ENCODE measurements around the gene EML5. TPM values are rescaled to one million over a fixed set of nuclear protein-coding genes. Genes with fewer than 3 reads are reported as not detected.

Gene EML5
- total RNA-seq, 3 donors from 2014 or later (not counting 1 experiment from before 2014, with no cell fraction given): 0.68 to 1.3 (median 1.0) TPM

DNA sequence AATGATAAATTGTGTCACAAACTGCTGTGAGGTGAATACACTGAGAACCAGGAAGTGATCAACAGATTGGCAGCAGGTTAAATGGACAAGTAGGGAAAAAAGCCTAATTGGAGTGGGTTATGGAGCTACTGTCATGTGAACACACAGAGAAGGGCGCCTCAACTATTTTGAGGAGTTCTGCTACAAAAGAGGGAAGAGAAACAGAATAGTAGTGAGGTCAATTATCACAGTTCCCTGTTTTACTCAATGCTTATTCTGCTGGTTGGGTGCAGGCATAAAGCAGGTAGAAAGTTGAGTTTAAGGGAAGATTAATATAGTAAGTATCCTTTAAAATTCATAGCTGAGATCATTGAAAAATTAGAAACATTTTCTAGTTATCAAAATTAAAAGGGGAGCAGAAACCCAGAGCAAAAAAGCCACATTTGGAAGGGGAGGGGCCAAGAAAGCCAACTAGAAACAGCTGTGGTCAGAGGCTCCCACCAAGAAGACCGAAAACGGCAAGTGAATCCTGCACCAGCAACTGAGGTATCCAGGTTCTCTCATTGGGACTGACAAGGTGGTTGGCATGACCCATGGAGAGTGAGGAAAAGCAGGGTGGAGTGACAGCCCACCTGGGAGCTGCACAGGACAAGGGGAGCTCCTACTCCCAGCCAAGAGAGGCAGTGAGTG lies 124.2 kb downstream of the EML5 start:
- Mint-ChIP-seq H3K9me3 (peaks cover 2 to 9% of the 10 kb centered on the region in 2 donors), H3K36me3 (no peaks in the 10 kb centered on the region), H3K27me3 (ENCODE audit: low read depth in 2 of 2) (peaks cover 0 to 7% of the 10 kb centered on the region in 2 donors), H3K4me3 (no peak overlapping the region), H3K27ac (no peak overlapping the region), H3K4me1 (no peaks in the 10 kb centered on the region)
- WGBS (ENCODE audit: insufficient coverage): 63% methylated on average over 3 of the region's 3 CpGs
- Histone ChIP-seq H3K36me3 (ENCODE audit: control insufficient read depth, insufficient read depth, low read length) (no peaks in the 10 kb centered on the region), H3K9me3 (ENCODE audit: control insufficient read depth, insufficient read depth, low read length) (no peaks in the 10 kb centered on the region), H3K4me3 (ENCODE audit: low read length) (no peak overlapping the region), H3K4me1 (ENCODE audit: control insufficient read depth, insufficient read depth, low read length) (peaks cover 3% of the 10 kb centered on the region), H3K27me3 (ENCODE audit: control insufficient read depth, insufficient read depth, low read length) (no peaks in the 10 kb centered on the region), H3K27ac (ENCODE audit: low read length) (no peak overlapping the region)
- intact Hi-C loops (cut with micrococcal nuclease): loop anchor here (5.0 kb wide), 2 partner anchors 199 to 1244 kb away; no protein-coding TSS in a partner anchor
- no peak for ATAC-seq
- TF ChIP-seq, protein P1, sequence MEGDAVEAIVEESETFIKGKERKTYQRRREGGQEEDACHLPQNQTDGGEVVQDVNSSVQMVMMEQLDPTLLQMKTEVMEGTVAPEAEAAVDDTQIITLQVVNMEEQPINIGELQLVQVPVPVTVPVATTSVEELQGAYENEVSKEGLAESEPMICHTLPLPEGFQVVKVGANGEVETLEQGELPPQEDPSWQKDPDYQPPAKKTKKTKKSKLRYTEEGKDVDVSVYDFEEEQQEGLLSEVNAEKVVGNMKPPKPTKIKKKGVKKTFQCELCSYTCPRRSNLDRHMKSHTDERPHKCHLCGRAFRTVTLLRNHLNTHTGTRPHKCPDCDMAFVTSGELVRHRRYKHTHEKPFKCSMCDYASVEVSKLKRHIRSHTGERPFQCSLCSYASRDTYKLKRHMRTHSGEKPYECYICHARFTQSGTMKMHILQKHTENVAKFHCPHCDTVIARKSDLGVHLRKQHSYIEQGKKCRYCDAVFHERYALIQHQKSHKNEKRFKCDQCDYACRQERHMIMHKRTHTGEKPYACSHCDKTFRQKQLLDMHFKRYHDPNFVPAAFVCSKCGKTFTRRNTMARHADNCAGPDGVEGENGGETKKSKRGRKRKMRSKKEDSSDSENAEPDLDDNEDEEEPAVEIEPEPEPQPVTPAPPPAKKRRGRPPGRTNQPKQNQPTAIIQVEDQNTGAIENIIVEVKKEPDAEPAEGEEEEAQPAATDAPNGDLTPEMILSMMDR (IDR thresholded peaks at IDR 0.05): no peak
- DNase-seq: no peak

DNA sequence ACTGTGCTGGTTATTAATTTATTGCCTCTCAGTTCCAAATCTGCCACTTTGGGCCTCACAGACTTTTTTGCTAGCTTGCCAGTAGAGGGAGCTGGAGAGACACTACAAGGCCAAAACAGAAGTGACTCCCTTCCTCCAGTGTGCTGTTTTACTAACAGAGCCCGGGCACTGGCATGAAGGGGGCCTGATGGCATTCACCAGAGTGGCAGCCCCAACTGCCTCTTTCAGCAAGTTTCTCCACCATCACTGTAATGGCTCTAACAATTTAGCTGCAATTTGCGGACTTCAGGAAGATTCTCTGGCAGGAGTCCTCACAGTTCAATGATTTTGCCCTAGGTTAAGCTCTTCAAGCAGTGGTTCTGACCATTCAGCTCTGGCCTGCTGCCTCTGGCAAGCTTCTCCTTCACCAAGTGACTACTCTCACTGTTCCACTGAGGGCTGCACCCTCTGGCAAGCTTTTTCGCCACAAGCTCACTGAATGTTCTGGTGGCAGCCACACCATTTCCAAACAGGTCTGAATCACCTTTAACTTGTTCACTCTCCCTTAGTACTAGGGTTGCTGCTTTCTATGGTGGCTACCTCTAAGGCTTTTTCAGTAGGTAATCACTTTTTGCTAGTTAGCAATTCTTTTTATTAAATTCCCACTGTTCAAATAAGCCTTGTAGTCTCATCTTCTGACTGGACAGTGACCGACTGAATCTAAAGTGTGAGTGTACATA lies 125.0 kb downstream of the EML5 start:
- TF ChIP-seq, protein P1 (IDR thresholded peaks at IDR 0.05): peak; percentile 77
- Mint-ChIP-seq H3K36me3 (no peaks in the 10 kb centered on the region), H3K4me1 (no peaks in the 10 kb centered on the region), H3K9me3 (peaks cover 2 to 9% of the 10 kb centered on the region in 2 donors), H3K4me3 (no peak overlapping the region), H3K27ac (no peak overlapping the region), H3K27me3 (ENCODE audit: low read depth in 2 of 2) (peaks cover 0 to 7% of the 10 kb centered on the region in 2 donors)
- 66% methylated on average over 4 of the region's 4 CpGs for WGBS (ENCODE audit: insufficient coverage)
- no peak overlapping the region for H3K4me3 ChIP-seq (ENCODE audit: low read length)
- H3K9me3 ChIP-seq (ENCODE audit: control insufficient read depth, insufficient read depth, low read length): no peaks in the 10 kb centered on the region
- no peak overlapping the region for H3K27ac ChIP-seq (ENCODE audit: low read length)
- peaks cover 3% of the 10 kb centered on the region for H3K4me1 ChIP-seq (ENCODE audit: control insufficient read depth, insufficient read depth, low read length)
- ATAC-seq (peak; percentile 59 to 74 (median 69)), DNase-seq (peak in 1 of 2 donors; percentile 80)
- intact Hi-C loops (cut with micrococcal nuclease): loop anchor here (5.0 kb wide), 2 partner anchors 200 to 1245 kb away; no protein-coding TSS in a partner anchor
- no peaks in the 10 kb centered on the region for H3K36me3 ChIP-seq (ENCODE audit: control insufficient read depth, insufficient read depth, low read length)
- H3K27me3 ChIP-seq (ENCODE audit: control insufficient read depth, insufficient read depth, low read length): no peaks in the 10 kb centered on the region

DNA sequence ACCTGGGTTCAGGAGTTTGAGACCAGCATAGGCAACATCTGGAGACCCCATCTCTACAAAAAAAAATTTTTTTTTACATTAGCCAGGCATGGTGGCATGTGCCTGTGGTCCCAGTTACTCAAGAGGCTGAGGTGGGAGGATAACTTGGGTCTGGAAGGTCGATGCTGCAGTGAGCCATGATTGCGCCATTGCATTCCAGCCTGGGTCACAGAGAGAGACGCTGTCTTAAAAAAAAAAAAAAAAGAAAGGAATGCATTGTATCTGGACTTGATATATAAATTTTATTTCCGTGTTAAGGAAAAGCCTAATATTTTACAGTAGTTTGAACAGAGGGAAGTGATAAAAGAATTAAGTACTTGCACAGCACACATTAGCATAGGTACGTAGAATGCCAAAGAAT lies 132.7 kb downstream of the EML5 start:
- intact Hi-C loops (cut with micrococcal nuclease): no loop called here
- no peaks in the 10 kb centered on the region for H3K36me3 Mint-ChIP-seq
- Histone ChIP-seq H3K4me3 (ENCODE audit: low read length) (no peak overlapping the region), H3K36me3 (ENCODE audit: control insufficient read depth, insufficient read depth, low read length) (no peaks in the 10 kb centered on the region), H3K4me1 (ENCODE audit: control insufficient read depth, insufficient read depth, low read length) (no peaks in the 10 kb centered on the region), H3K27me3 (ENCODE audit: control insufficient read depth, insufficient read depth, low read length) (no peaks in the 10 kb centered on the region), H3K27ac (ENCODE audit: low read length) (no peak overlapping the region), H3K9me3 (ENCODE audit: control insufficient read depth, insufficient read depth, low read length) (no peaks in the 10 kb centered on the region)
- DNase-seq: no peak
- H3K27ac Mint-ChIP-seq: no peak overlapping the region
- TF ChIP-seq, protein P1 (IDR thresholded peaks at IDR 0.05): no peak
- no peaks in the 10 kb centered on the region for H3K9me3 Mint-ChIP-seq
- no peak for ATAC-seq
- no peaks in the 10 kb centered on the region for H3K27me3 Mint-ChIP-seq (ENCODE audit: low read depth in 2 of 2)
- 91% methylated on average over 5 of the region's 5 CpGs for WGBS (ENCODE audit: insufficient coverage)
- no peaks in the 10 kb centered on the region for H3K4me1 Mint-ChIP-seq
- H3K4me3 Mint-ChIP-seq: no peak overlapping the region
